HCT116 (cell line): ENCODE results near the gene PCAT7.

Source experiments
- CEBPB ChIP-seq: IDR thresholded peaks from 2 replicates; pipeline ENCODE4 v1.6.1; 2012; ENCODE audit warnings: low read depth
- CTCF ChIP-seq, 3 experiments: fragments of 200-600 bp in 1 of 3; sonication (generic) in 1 of 3; IDR thresholded peaks in 2 of 3; conservative IDR thresholded peaks in 1 of 3; 2 replicates each; pipeline ENCODE4 v1.5.1; 2012 to 2017; ENCODE audit warnings: low read depth in 2 of 3, low read length in 2 of 3, antibody characterized with exemption in 1 of 3, borderline replicate concordance in 1 of 3, control low read depth in 1 of 3, mild to moderate bottlenecking in 1 of 3, mixed read lengths in 1 of 3, mixed run types in 1 of 3, moderate library complexity in 1 of 3; ENCODE audit not compliant: insufficient read depth in 1 of 3
- EZH2 ChIP-seq: fragments of 200-600 bp; sonication (generic); IDR thresholded peaks from 2 replicates; pipeline ENCODE4 v1.6.1; 2017; ENCODE audit warnings: antibody characterized with exemption, mixed run types
- FOSL1 ChIP-seq: IDR thresholded peaks from 2 replicates; pipeline ENCODE4 v1.6.1; 2012; ENCODE audit warnings: low read depth
- JUND ChIP-seq: IDR thresholded peaks from 2 replicates; pipeline ENCODE4 v1.6.1; 2012
- POLR2A ChIP-seq: IDR thresholded peaks from 2 replicates; pipeline ENCODE4 v1.7.0; 2011; ENCODE audit warnings: borderline replicate concordance; ENCODE audit not compliant: insufficient read depth, insufficient read length; ENCODE audit errors: extremely low read depth
- POLR2AphosphoS5 ChIP-seq: IDR thresholded peaks from 2 replicates; pipeline ENCODE4 v1.6.1; 2011; ENCODE audit warnings: mild to moderate bottlenecking, low read depth, low read length, moderate library complexity
- SIN3A ChIP-seq: IDR thresholded peaks from 2 replicates; pipeline ENCODE4 v1.6.1; 2012; ENCODE audit warnings: low read depth
- SP1 ChIP-seq: IDR thresholded peaks from 2 replicates; pipeline ENCODE4 v1.6.1; 2012; ENCODE audit warnings: low read depth
- TCF7L2 ChIP-seq: IDR thresholded peaks from 2 replicates; pipeline ENCODE4 v1.7.0; 2011; ENCODE audit warnings: borderline replicate concordance, inconsistent platforms; ENCODE audit not compliant: insufficient read depth, insufficient read length; ENCODE audit errors: extremely low read depth
- YY1 ChIP-seq: IDR thresholded peaks from 2 replicates; pipeline ENCODE4 v1.6.1; 2011; ENCODE audit warnings: low read length, low read depth, moderate library complexity, mild to moderate bottlenecking; ENCODE audit not compliant: insufficient replicate concordance; ENCODE audit errors: extremely low read depth
- ZNF274 ChIP-seq: fragments of 200-500 bp; sonication (Bioruptor generic); IDR thresholded peaks from 2 replicates; pipeline ENCODE4 v1.6.1; 2014; ENCODE audit warnings: mild to moderate bottlenecking, low read depth, low read length, inconsistent platforms

- TF ChIP-seq POLR2A (no peak), ZNF274 (no peak), FOSL1 (no peak), POLR2AphosphoS5 (no peak), CTCF (IDR thresholded peaks at IDR 0.05 in 2 of 3, conservative IDR thresholded peaks at IDR 0.05 in 1 of 3; ENCODE audit: borderline replicate concordance in 1 of 3, insufficient read depth in 1 of 3, low read depth in 2 of 3, low read length in 2 of 3) (no peak), EZH2 (no peak), CEBPB (no peak), TCF7L2 (no peak), YY1 (no peak), SP1 (no peak), SIN3A (no peak), JUND (no peak)
These were observed 43.5 kb upstream of the PCAT7 start for GRCh38 chr9:94511134-94511954.
